Caki2 (cell line): ENCODE measurements around the gene JARID2. TPM values are rescaled to one million over a fixed set of nuclear protein-coding genes. Genes with fewer than 3 reads are reported as not detected.

ENCODE experiments used
- DNase-seq: peaks from one replicate; pipeline ENCODE4 v3.0.0-alpha.2; 2015; ENCODE audit warnings: low read depth
- in situ Hi-C: cut with HindIII; loops from 2 replicates; pipeline ENCODE4 v1.10.0; 2016; ENCODE audit warnings: low sequenced_read_pairs, low pct_unique_long_range_greater_than_20kb, mixed read lengths
- total RNA-seq: library from RNA; depleted of rRNA; stranded (reverse); fragments of >200 nt; shearing (Covaris generic); gene quantifications from 2 replicates; pipeline ENCODE4 v1.2.3, GENCODE V29; 2014; ENCODE audit warnings: low replicate concordance

The JARID2 gene
- total RNA-seq, 1 experiment from 2014 or later: 4.9 TPM

DNA sequence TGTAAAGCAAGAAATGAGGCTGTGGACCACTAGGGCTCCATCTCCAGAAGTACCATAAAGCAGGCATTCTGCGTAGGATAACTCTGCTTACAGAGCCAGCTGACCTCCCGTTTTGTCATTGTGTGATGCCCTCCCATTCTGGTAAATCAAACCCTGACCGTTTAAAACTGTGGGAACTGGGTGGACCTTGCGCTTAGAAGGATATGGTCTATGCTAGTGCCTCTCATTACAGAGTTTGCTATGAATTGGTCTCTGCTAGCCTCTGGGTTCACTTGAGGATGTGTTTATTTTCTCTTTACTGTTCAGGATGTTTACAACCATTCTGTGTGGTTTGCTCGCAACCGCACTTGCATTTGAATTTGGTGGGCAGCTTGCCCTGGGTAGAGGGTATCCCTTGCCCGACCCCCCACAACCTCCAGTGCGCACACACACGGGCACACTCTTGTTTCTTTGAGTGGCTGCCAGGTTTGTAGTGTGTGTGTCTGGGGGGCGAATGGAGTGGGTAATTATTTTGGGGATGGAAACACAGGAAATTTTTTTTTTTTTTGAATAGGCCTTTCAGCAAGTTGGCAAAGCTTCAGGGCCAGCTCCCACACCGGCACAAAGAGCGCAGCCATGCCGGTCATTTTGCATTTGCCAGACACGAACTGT, 198.3 kb downstream of the JARID2 start:
- in situ Hi-C loops: no loop called here
- no peak for DNase-seq

DNA sequence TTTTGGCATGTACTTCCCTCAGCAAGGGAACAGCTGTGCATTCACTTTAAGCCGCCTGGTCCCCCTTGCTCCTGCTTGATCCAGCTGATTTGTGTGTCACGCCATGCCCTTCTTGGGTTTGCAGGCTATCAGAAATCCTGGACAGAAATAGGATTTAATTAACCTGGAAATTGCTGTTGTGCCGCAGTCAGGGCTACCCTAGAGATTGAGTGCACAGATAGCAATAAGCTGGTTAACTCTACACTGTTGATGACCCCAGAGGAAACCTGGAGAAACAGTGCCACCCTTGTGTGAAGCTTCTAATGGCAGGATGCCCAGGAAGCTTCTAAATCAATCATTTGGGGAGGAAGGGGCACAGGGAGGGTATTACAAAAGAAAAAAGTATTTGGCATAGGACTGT, 199.0 kb downstream of the JARID2 start:
- peak; percentile 19 for DNase-seq
- in situ Hi-C loops: no loop called here

- in situ Hi-C loops: no loop called here
- no peak for DNase-seq
Observed at GRCh38 chr6:15447546-15448267, 201.8 kb downstream of the JARID2 start.

DNA sequence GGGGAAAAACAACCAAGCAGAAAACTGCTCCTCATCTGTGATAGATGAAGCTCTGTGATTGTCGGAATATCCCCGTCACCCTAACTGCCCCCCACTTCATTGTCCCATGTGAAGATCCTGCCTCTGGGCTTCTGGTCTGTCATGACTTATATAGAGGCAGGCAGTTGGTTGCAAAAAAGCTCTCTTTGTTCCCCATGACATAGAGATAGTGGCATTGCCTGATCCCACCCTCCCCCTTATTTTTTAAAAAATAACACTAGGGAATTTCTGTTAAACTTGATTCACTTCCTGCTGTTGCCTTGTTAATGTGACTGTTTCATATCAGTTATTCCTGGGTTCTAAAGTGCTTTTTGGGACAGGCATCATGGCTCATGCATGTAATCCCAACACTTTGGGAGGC, 203.1 kb downstream of the JARID2 start:
- DNase-seq: no peak
- in situ Hi-C loops: no loop called here

DNA sequence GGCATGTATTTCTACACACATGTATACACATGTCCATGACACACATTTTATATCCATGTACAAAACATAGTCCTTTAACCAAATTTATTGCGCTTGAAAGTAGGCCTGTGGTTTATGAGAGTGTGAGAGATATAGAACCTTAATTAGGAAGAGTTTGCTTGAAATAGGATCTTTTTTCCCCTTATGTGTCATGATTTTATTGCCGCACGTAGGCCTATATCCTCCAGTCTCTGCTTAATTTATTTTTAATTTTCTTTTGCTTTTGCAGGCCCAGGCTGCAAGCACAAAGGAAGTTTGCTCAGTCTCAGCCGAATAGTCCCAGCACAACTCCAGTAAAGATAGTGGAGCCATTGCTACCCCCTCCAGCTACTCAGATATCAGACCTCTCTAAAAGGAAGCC, 205.9 kb downstream of the JARID2 start:
- DNase-seq: no peak
- in situ Hi-C loops: no loop called here

- in situ Hi-C loops: no loop called here
- no peak for DNase-seq
Observed at GRCh38 chr6:15452182-15452941, 206.5 kb downstream of the JARID2 start.

DNA sequence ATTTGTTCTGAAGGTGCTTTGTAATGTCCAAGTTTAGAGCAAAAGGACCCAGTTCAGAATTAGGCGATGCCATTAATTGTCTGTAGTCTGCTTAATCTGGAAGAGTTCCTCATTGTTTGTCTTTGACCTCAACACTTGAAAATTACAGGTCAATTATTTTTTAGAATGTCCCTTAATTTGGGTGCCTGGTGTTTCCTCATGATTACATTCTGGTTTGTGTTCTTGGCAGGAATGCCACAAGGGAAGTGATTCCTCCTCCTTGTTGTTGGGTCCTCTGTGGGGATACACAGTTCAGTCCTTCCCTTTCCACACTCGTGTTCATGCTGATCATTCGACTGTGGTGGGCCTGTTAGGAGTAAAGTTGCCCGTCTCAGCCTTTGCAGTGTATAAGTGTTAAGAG, 207.3 kb downstream of the JARID2 start:
- DNase-seq: no peak
- in situ Hi-C loops: no loop called here

GRCh38 chr6:15453622-15454021, 207.8 kb downstream of the JARID2 start:
- in situ Hi-C loops: no loop called here
- DNase-seq: no peak

DNA sequence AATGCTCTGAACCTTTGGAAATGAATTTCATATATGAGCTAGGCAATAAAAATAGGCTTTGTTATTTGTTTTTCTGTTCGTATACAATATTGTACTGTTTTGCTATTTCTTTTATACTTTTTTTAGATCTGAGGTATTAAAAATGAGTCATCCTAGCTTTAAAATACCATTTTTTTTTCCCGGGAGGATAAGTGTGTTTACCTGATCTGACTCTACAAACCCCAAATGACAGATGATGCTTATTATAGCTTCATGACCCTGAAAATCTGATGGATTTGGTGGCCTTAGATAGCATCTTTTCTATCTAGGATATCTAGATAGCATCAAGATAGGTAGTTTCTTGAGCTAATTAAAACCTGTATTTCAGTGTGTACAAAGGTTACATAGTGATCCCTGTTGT, 210.6 kb downstream of the JARID2 start:
- in situ Hi-C loops: no loop called here
- no peak for DNase-seq

DNA sequence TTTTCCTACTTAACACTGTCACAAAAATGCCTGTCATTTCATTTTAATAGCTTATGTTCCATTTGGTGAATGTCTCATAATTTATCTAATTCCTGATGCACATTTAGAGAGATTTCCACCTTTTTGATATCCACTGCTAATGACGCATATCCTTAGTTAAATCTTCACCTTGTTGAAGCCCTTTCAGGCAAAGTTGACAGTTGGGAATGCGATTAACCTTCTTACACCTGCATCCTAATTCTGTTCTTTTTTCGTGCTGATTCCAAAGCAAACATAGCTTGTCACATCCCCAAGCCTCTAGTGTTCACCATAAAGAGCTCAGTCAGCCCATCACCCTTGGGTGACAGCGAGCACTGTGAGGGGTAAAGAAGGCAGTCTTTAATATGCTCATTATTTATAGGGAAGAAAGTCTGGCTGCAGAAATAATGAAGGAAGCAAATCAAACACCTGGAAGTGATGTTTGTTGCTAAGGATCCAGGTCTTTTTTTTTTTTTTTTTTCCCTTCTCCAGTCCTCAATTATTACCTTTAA, 211.3 kb downstream of the JARID2 start:
- in situ Hi-C loops: no loop called here
- DNase-seq: no peak

DNA sequence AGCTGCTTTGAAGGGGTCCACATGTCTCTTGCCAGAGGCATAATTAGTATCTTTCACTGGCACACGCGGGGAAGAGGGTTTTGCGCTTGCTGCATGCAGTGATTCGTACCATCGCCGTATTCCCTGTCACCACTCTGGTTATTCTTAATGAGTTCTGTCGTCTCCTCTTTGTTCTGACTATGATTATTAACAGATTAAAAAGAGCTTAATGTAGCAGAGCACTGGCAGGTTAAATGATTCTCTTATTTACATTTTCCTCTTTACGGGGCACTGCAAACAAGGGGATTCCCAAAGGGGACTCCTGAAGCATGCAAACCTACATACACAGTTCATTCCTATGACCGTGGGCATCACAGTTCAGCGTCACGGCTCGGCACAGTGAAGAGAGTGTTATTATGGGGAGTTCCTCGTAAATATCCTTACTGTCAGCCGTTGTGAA, 212.2 kb downstream of the JARID2 start:
- in situ Hi-C loops: no loop called here
- DNase-seq: no peak

- in situ Hi-C loops: no loop called here
- no peak for DNase-seq
Observed at GRCh38 chr6:15460110-15460727, 214.3 kb downstream of the JARID2 start.

DNA sequence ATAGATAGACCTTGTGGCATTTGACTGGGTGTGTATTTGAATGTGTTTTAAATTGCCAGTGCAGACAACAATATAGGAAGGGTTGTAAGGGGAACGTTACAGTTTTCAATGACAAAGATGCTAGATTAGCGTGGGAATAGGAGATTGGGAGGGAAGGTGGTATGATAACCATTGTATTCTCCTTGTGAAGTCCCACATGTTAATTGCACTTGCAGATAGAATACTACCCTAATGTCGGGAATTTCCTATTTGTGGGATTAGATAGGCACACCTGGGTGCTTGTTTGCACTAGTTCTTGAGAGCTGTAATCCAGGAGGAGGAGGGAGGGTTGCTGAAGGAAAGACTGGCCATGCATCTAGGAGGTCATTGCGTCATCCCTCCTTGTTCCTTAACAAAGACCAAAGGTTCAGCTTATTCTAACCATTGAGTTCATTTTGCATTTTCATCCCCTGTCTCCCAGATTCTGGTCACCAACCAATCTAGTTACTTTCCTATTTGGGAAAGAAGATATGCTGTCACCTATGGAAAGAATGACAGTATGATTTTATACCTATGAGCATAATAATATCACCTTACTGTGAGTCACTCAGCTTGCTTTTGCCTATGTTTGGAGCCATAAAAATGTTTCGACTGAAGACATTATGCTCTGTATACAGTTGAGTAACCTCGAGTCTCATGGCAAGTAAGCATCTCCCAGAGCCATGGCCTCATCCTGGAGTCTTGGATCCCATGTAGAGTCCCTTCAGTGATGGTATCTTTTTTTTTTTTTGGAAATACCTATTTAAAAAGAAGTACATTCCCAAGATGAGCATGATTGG, 215.5 kb downstream of the JARID2 start:
- DNase-seq: no peak
- in situ Hi-C loops: no loop called here

DNA sequence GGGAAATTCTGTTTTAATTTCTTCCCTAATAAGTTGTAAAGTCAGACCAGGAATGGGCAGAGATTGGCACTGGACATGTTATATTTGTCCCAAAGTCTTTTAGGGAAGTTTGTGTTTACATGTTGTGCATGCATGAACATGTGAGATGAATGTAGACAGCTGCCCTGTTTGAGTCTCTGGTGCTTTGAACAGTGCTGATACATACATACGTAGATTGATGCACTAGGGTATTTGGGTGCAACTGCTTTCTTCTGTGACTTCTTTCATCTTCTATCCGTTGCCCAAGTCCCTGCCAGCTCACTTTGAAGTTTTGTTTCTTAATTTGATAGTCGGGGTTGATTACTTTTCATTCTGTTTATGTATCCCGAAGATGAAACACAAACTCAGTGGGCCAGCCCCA, 216.4 kb downstream of the JARID2 start:
- DNase-seq: no peak
- in situ Hi-C loops: no loop called here

- DNase-seq: no peak
- in situ Hi-C loops: no loop called here
Observed at GRCh38 chr6:15462717-15463525, 217.1 kb downstream of the JARID2 start.

DNA sequence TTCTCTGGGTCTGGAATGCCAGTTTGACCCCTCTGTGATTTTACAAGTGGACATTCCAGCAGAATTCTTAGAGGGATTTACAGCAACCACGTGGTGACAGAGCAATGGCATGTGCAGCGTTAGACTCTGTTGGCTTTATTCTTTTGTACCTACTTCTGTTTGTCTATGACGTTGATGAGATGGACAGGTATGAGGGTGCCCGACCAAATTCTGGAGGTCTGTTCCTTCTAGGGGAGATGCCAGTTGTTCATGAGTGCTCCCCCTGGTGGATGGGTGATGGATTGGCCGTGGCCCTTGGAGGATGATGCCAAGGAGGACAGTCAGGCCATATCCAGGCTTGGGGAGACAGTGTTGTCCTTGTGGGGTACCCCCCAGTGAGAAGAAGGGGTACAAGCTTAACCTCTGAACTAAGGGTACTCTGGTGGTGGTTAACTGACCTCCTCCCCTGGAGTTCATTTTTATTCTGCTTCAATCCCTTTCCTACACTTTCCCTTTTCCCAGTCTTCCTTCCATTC, 218.4 kb downstream of the JARID2 start:
- DNase-seq: no peak
- in situ Hi-C loops: no loop called here

- DNase-seq: no peak
- in situ Hi-C loops: no loop called here
Observed at GRCh38 chr6:15465212-15465611, 219.3 kb downstream of the JARID2 start.
